ENCODE results near the gene THRSP. TPM values are rescaled to one million over a fixed set of nuclear protein-coding genes. Genes with fewer than 3 reads are reported as not detected.

Gene THRSP
- total and polyA plus RNA-seq, 2 of the 8 experiments (the other 6 are each of a cell fraction or from before 2014, with no cell fraction given) = 0.11 TPM; not detected in 1

DNA sequence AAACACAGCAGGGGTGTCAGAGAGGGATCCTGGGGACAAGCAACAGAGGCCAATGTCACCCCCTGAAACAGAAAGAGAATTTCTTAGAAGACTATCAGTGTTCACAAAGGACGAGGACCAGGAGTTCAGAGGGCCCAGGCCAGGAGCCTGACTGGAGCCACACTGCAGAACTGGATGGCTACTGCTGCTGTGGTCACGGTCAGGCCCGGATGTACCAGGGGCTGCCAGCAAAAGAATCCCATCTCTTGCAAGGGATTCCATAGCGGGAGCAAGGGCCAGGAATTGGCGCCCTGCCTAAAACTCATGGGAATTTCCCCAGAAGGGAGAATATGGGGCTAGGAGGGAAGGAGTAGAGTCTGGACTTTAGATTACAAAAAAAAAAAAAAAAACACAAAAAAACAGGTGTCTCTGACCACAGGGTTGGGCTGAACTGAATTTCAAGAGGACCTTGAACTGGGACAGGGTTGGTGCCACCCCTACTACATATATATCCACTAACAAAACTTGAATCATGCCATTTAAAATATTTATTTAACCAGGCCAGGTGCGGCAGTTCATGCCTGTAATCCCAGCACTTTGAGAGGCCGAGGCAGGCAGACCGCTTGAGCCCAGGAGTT is 24.9 kb upstream of the THRSP start:
- H4K91ac ChIP-seq (replicated peaks; ENCODE audit: insufficient read length, low read length) = no peak overlapping the region
- H3K4me3 ChIP-seq (ENCODE audit: extremely low read depth in 1 of 4, insufficient read depth in 2 of 4, low read depth in 3 of 4, low read length in 4 of 4) = no peak overlapping the region
- no peak overlapping the region for H2BK15ac ChIP-seq (ENCODE audit: low read length)
- H3K79me1 ChIP-seq (ENCODE audit: low read depth, low read length) = no peaks in the 10 kb centered on the region
- no peaks in the 10 kb centered on the region for H3K79me2 ChIP-seq (ENCODE audit: control insufficient read depth in 1 of 2, insufficient read depth in 2 of 2, low read length in 2 of 2)
- ChIA-PET POLR2A (ENCODE audit: partially characterized antibody) (interaction anchor here (0.6 kb wide), 2 partner anchors 9 to 437 kb away, joined by 3 to 5 read pairs; no protein-coding TSS in a partner anchor), CTCF (ENCODE audit: partially characterized antibody) (no interaction called here)
- H2BK20ac ChIP-seq (ENCODE audit: low read length) = no peak overlapping the region
- no peak overlapping the region for H2AK5ac ChIP-seq (ENCODE audit: low read depth, low read length)
- H3K4me2 ChIP-seq (ENCODE audit: insufficient read depth in 1 of 2, low read depth in 2 of 2, low read length in 2 of 2) = no peak overlapping the region
- H2BK5ac ChIP-seq (ENCODE audit: low read depth, low read length) = no peak overlapping the region
- no peak overlapping the region for H2AFZ ChIP-seq (ENCODE audit: low read length)
- no peak overlapping the region for H4K8ac ChIP-seq (ENCODE audit: extremely low read depth, insufficient read depth, low read length)
- no peak overlapping the region for H3K4ac ChIP-seq (replicated peaks; ENCODE audit: insufficient read length, low read depth, low read length)
- no peak overlapping the region for H2BK120ac ChIP-seq (replicated peaks; ENCODE audit: low read depth, low read length)
- H3K27me3 ChIP-seq (replicated peaks in 1 of 4; ENCODE audit: control insufficient read depth in 3 of 4, extremely low read depth in 1 of 4, insufficient read depth in 3 of 4, low read length in 3 of 4) = no peaks in the 10 kb centered on the region
- no peak overlapping the region for H3K14ac ChIP-seq (ENCODE audit: insufficient read length)
- H4K5ac ChIP-seq (ENCODE audit: insufficient read length, low read depth, low read length) = no peak overlapping the region
- H3K23ac ChIP-seq (ENCODE audit: insufficient read length) = no peak overlapping the region
- DNase-seq (ENCODE audit: low read depth in 1 of 2, low spot score in 2 of 2) (no peak), FAIRE-seq (no peak)
- H3K4me1 ChIP-seq (replicated peaks in 1 of 4; ENCODE audit: control insufficient read depth in 3 of 4, insufficient read depth in 4 of 4, low read length in 3 of 4) = peaks cover 0 to 7% (median 3%) of the 10 kb centered on the region in 4 experiments; a peak in 3 of 7 replicates
- H4K20me1 ChIP-seq (replicated peaks in 1 of 2; ENCODE audit: control insufficient read depth in 1 of 2, insufficient read depth in 2 of 2, low read length in 2 of 2) = no peaks in the 10 kb centered on the region
- no peak overlapping the region for H3K18ac ChIP-seq (ENCODE audit: extremely low read depth, low read length)
- H3K9ac ChIP-seq (replicated peaks in 1 of 4; ENCODE audit: extremely low read depth in 1 of 4, low read depth in 3 of 4, low read length in 3 of 4) = no peak overlapping the region
- no peak overlapping the region for H2BK12ac ChIP-seq (ENCODE audit: low read depth, low read length)
- no peak overlapping the region for H3K56ac ChIP-seq (replicated peaks; ENCODE audit: insufficient read length, low read depth, low read length)
- no peak overlapping the region for H3K27ac ChIP-seq (ENCODE audit: low read depth, low read length)
- H3K9me3 ChIP-seq (ENCODE audit: insufficient read depth in 2 of 2, low read depth in 1 of 2, low read length in 1 of 2) = no peaks in the 10 kb centered on the region
- H3K23me2 ChIP-seq (ENCODE audit: low read depth, low read length) = no peaks in the 10 kb centered on the region
- WGBS, 2 experiments (ENCODE audit: extremely low coverage in 1 of 2, insufficient coverage in 1 of 2, insufficient read length in 1 of 2, insufficient replicate concordance in 2 of 2, low coverage in 1 of 2, low lambda C conversion rate in 2 of 2, missing lambda C conversion rate in 1 of 2) = 93% methylated on average over 8 of the region's 8 CpGs; no CpG with 5 or more reads in 1 of the 2 experiments
- no peaks in the 10 kb centered on the region for H3K36me3 ChIP-seq (ENCODE audit: control insufficient read depth in 2 of 4, insufficient read depth in 4 of 4, low read length in 3 of 4)
- TF ChIP-seq, protein P1, sequence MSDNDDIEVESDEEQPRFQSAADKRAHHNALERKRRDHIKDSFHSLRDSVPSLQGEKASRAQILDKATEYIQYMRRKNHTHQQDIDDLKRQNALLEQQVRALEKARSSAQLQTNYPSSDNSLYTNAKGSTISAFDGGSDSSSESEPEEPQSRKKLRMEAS (IDR thresholded peaks at IDR 0.05) = no peak
- TF ChIP-seq CHD2 (IDR thresholded peaks at IDR 0.05; ENCODE audit: low read length) (no peak), SIX5 (IDR thresholded peaks at IDR 0.05; ENCODE audit: low read depth, low read length) (no peak), NRF1 (IDR thresholded peaks at IDR 0.05; ENCODE audit: low read depth, low read length) (no peak), BCL11A (IDR thresholded peaks at IDR 0.05; ENCODE audit: low read depth in 2 of 2, low read length in 2 of 2) (no peak), RNF2 (IDR thresholded peaks at IDR 0.05; ENCODE audit: borderline replicate concordance, low read depth, low read length, missing control alignments, poor library complexity, severe bottlenecking) (no peak), RAD21 (IDR thresholded peaks at IDR 0.05 in 1 of 2, conservative IDR thresholded peaks at IDR 0.05 in 1 of 2; ENCODE audit: low read depth in 2 of 2, low read length in 2 of 2) (no peak), JUND (IDR thresholded peaks at IDR 0.05; ENCODE audit: low read length) (no peak), CTBP2 (IDR thresholded peaks at IDR 0.05; ENCODE audit: borderline replicate concordance, insufficient read depth, insufficient read length, low read length) (no peak), FOSL1 (IDR thresholded peaks at IDR 0.05; ENCODE audit: insufficient read depth, low read depth, low read length) (no peak), POLR2A (IDR thresholded peaks at IDR 0.05; ENCODE audit: control extremely low read depth in 1 of 2, low read depth in 2 of 2, low read length in 2 of 2) (no peak)
- TF ChIP-seq, protein P2, sequence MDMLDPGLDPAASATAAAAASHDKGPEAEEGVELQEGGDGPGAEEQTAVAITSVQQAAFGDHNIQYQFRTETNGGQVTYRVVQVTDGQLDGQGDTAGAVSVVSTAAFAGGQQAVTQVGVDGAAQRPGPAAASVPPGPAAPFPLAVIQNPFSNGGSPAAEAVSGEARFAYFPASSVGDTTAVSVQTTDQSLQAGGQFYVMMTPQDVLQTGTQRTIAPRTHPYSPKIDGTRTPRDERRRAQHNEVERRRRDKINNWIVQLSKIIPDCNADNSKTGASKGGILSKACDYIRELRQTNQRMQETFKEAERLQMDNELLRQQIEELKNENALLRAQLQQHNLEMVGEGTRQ (IDR thresholded peaks at IDR 0.05; ENCODE audit: low read length) = no peak
